GM12878 (cell line): Measurements from ENCODE around the gene PPP1R7. TPM values are rescaled to one million over a fixed set of nuclear protein-coding genes. Genes with fewer than 3 reads are reported as not detected.

Experiments used
- BCL11A ChIP-seq: IDR thresholded peaks from 2 replicates; pipeline ENCODE4 v1.6.1; 2011; ENCODE audit warnings: low read depth, low read length
- FOXK2 ChIP-seq: fragments of 450-650 bp; IDR thresholded peaks from 2 replicates; pipeline ENCODE4 v1.6.1; 2017; ENCODE audit warnings: mild to moderate bottlenecking, moderate library complexity
- IKZF1 ChIP-seq: fragments of 450-650 bp; conservative IDR thresholded peaks from 2 replicates; pipeline ENCODE4 v1.6.1; 2017; ENCODE audit warnings: antibody characterized with exemption, mild to moderate bottlenecking
- MYC ChIP-seq: IDR thresholded peaks from 2 replicates; pipeline ENCODE4 v1.6.1; 2011; ENCODE audit warnings: mild to moderate bottlenecking, low read length, moderate library complexity, inconsistent platforms; ENCODE audit not compliant: insufficient read depth, insufficient replicate concordance, insufficient read length, severe bottlenecking
- NFYA ChIP-seq: IDR thresholded peaks from 2 replicates; pipeline ENCODE4 v1.6.1; 2011; ENCODE audit warnings: low read depth, mild to moderate bottlenecking, low read length, improper control_type of control experiment, borderline replicate concordance
- NRF1 ChIP-seq: conservative IDR thresholded peaks from 2 replicates; pipeline ENCODE4 v1.6.1; 2011; ENCODE audit warnings: mild to moderate bottlenecking, low read depth, low read length, improper control_type of control experiment
- POLR2AphosphoS5 ChIP-seq: IDR thresholded peaks from 2 replicates; pipeline ENCODE4 v1.6.1; 2011; ENCODE audit warnings: mild to moderate bottlenecking, low read length, inconsistent platforms
- RFX5 ChIP-seq: IDR thresholded peaks from 2 replicates; pipeline ENCODE4 v1.6.1; 2011; ENCODE audit warnings: low read depth, low read length, improper control_type of control experiment
- TCF3 ChIP-seq: IDR thresholded peaks from 2 replicates; pipeline ENCODE4 v1.6.1; 2012; ENCODE audit warnings: low read depth, mild to moderate bottlenecking, low read length, borderline replicate concordance; ENCODE audit not compliant: insufficient read depth
- ZNF384 ChIP-seq: IDR thresholded peaks from 2 replicates; pipeline ENCODE4 v1.6.1; 2012; ENCODE audit warnings: low read depth, mild to moderate bottlenecking, low read length, improper control_type of control experiment, borderline replicate concordance
- polyA plus RNA-seq, 11 experiments: library from polyadenylated mRNA; depleted of rRNA in 4 of 11; unstranded in 6 of 11; stranded (reverse) in 5 of 11; fragments of >200 nt; fragmentation: Nextera tagmentation in 4 of 11; fragmentation: Illumina TruSeq in 1 of 11; extraction: Ambion mirVana in 4 of 11; extraction: Trizol in 1 of 11; gene quantifications; 1 replicate in 1 of 11; 2 replicates in 10 of 11; pipeline versions ENCODE4 v1.2.1 to v1.2.3, GENCODE V29; 2011 to 2016; ENCODE audit warnings: inconsistent platforms in 2 of 11, missing spikeins in 2 of 11, low read depth in 1 of 11
- total RNA-seq, 4 experiments: library from RNA; depleted of rRNA in 3 of 4; stranded (reverse); fragments of >200 nt in 3 of 4; fragmentation: Illumina TruSeq in 1 of 4; extraction: Trizol in 1 of 4; gene quantifications; 2 replicates each; pipeline versions ENCODE4 v1.2.1 to v1.2.3, GENCODE V29; 2013 to 2021
- TF ChIP-seq, protein P1 (sequence below): fragments of 450-650 bp; IDR thresholded peaks from 2 replicates; pipeline ENCODE4 v1.6.1; 2018; ENCODE audit warnings: mild to moderate bottlenecking, low read depth, moderate library complexity; ENCODE audit not compliant: partially characterized antibody
- TF ChIP-seq, protein P2 (sequence below): fragments of 450-650 bp; IDR thresholded peaks from 2 replicates; pipeline ENCODE4 v1.6.1; 2016; ENCODE audit warnings: mild to moderate bottlenecking, moderate library complexity, borderline replicate concordance
- TF ChIP-seq, protein P3 (sequence below): IDR thresholded peaks from 2 replicates; pipeline ENCODE4 v1.6.1; 2011; ENCODE audit warnings: borderline replicate concordance, low read depth, mild to moderate bottlenecking, moderate library complexity, mixed read lengths, low read length; ENCODE audit not compliant: insufficient read depth; ENCODE audit errors: extremely low read length
- TF ChIP-seq, protein P4 (sequence below): fragments of 150-350 bp; IDR thresholded peaks from 2 replicates; pipeline ENCODE4 v1.6.1; 2016; ENCODE audit warnings: low read depth, low read length
- TF ChIP-seq, protein P5 (sequence below): fragments of 150-350 bp; IDR thresholded peaks from 2 replicates; pipeline ENCODE4 v1.6.1; 2014; ENCODE audit warnings: mild to moderate bottlenecking, low read depth, low read length

PPP1R7 gene
- total and polyA plus RNA-seq, 10 of the 15 experiments (the other 5 are each of a cell fraction or from before 2014, with no cell fraction given) = 78.5 to 174 (median 93.7) TPM

DNA sequence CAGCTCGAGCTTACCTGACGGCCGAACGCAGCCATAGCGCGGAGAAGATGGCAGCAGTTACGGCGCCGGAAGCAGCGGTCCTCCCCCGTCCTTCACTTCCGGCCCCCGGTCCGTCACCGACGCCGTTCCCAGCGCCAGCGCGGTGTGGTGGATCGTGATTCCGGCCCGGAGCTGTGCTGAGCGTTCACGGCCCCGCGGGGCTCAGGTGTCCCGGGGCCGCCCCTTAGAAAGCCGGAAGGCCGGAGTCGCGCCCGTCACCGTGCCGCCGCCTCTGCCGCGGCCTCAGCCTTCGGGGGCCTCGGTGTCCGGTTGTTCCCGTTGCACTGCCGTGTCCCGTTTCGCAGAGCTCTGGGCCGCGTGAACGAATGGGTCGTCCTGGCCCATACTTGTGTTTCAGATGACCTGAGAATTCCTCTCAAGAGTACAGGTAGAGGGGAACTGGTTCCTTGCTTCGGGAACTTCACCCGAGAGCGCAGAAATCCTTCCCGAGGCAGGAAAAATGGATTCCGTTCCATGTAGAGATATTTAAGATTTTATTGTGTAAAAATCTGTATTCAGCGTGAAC lies 47.9 kb upstream of the PPP1R7 start, which contains the start of gene MTERF4 (continued):
- TF ChIP-seq, protein P1, sequence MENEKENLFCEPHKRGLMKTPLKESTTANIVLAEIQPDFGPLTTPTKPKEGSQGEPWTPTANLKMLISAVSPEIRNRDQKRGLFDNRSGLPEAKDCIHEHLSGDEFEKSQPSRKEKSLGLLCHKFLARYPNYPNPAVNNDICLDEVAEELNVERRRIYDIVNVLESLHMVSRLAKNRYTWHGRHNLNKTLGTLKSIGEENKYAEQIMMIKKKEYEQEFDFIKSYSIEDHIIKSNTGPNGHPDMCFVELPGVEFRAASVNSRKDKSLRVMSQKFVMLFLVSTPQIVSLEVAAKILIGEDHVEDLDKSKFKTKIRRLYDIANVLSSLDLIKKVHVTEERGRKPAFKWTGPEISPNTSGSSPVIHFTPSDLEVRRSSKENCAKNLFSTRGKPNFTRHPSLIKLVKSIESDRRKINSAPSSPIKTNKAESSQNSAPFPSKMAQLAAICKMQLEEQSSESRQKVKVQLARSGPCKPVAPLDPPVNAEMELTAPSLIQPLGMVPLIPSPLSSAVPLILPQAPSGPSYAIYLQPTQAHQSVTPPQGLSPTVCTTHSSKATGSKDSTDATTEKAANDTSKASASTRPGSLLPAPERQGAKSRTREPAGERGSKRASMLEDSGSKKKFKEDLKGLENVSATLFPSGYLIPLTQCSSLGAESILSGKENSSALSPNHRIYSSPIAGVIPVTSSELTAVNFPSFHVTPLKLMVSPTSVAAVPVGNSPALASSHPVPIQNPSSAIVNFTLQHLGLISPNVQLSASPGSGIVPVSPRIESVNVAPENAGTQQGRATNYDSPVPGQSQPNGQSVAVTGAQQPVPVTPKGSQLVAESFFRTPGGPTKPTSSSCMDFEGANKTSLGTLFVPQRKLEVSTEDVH = peak; percentile 46
- peak; percentile 73; the same call in 1 of the 2 replicates for TF ChIP-seq TCF3
- TF ChIP-seq FOXK2 = peak; percentile 42; the same call in 1 of the 2 replicates
- no peak for TF ChIP-seq NFYA
- TF ChIP-seq, protein P2, sequence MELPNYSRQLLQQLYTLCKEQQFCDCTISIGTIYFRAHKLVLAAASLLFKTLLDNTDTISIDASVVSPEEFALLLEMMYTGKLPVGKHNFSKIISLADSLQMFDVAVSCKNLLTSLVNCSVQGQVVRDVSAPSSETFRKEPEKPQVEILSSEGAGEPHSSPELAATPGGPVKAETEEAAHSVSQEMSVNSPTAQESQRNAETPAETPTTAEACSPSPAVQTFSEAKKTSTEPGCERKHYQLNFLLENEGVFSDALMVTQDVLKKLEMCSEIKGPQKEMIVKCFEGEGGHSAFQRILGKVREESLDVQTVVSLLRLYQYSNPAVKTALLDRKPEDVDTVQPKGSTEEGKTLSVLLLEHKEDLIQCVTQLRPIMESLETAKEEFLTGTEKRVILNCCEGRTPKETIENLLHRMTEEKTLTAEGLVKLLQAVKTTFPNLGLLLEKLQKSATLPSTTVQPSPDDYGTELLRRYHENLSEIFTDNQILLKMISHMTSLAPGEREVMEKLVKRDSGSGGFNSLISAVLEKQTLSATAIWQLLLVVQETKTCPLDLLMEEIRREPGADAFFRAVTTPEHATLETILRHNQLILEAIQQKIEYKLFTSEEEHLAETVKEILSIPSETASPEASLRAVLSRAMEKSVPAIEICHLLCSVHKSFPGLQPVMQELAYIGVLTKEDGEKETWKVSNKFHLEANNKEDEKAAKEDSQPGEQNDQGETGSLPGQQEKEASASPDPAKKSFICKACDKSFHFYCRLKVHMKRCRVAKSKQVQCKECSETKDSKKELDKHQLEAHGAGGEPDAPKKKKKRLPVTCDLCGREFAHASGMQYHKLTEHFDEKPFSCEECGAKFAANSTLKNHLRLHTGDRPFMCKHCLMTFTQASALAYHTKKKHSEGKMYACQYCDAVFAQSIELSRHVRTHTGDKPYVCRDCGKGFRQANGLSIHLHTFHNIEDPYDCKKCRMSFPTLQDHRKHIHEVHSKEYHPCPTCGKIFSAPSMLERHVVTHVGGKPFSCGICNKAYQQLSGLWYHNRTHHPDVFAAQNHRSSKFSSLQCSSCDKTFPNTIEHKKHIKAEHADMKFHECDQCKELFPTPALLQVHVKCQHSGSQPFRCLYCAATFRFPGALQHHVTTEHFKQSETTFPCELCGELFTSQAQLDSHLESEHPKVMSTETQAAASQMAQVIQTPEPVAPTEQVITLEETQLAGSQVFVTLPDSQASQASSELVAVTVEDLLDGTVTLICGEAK = peak; percentile 99
- no peak for TF ChIP-seq BCL11A
- peak; percentile 66; the same call in 1 of the 2 replicates for TF ChIP-seq RFX5
- TF ChIP-seq, protein P3, sequence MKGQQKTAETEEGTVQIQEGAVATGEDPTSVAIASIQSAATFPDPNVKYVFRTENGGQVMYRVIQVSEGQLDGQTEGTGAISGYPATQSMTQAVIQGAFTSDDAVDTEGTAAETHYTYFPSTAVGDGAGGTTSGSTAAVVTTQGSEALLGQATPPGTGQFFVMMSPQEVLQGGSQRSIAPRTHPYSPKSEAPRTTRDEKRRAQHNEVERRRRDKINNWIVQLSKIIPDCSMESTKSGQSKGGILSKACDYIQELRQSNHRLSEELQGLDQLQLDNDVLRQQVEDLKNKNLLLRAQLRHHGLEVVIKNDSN = peak; percentile 43
- TF ChIP-seq, protein P4, sequence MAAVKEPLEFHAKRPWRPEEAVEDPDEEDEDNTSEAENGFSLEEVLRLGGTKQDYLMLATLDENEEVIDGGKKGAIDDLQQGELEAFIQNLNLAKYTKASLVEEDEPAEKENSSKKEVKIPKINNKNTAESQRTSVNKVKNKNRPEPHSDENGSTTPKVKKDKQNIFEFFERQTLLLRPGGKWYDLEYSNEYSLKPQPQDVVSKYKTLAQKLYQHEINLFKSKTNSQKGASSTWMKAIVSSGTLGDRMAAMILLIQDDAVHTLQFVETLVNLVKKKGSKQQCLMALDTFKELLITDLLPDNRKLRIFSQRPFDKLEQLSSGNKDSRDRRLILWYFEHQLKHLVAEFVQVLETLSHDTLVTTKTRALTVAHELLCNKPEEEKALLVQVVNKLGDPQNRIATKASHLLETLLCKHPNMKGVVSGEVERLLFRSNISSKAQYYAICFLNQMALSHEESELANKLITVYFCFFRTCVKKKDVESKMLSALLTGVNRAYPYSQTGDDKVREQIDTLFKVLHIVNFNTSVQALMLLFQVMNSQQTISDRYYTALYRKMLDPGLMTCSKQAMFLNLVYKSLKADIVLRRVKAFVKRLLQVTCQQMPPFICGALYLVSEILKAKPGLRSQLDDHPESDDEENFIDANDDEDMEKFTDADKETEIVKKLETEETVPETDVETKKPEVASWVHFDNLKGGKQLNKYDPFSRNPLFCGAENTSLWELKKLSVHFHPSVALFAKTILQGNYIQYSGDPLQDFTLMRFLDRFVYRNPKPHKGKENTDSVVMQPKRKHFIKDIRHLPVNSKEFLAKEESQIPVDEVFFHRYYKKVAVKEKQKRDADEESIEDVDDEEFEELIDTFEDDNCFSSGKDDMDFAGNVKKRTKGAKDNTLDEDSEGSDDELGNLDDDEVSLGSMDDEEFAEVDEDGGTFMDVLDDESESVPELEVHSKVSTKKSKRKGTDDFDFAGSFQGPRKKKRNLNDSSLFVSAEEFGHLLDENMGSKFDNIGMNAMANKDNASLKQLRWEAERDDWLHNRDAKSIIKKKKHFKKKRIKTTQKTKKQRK = peak; percentile 44; the same call in 1 of the 2 replicates
- TF ChIP-seq ZNF384 = 0 out of 2 replicates have a peak, but pooled peaks have one; percentile 22
- TF ChIP-seq POLR2AphosphoS5 = peak; percentile 90; the same call in 1 of the 2 replicates
- peak; percentile 97 for TF ChIP-seq IKZF1
- TF ChIP-seq, protein P5, sequence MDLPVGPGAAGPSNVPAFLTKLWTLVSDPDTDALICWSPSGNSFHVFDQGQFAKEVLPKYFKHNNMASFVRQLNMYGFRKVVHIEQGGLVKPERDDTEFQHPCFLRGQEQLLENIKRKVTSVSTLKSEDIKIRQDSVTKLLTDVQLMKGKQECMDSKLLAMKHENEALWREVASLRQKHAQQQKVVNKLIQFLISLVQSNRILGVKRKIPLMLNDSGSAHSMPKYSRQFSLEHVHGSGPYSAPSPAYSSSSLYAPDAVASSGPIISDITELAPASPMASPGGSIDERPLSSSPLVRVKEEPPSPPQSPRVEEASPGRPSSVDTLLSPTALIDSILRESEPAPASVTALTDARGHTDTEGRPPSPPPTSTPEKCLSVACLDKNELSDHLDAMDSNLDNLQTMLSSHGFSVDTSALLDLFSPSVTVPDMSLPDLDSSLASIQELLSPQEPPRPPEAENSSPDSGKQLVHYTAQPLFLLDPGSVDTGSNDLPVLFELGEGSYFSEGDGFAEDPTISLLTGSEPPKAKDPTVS = 0 out of 2 replicates have a peak, but pooled peaks have one; percentile 58
- TF ChIP-seq NRF1 = no peak
- no peak for TF ChIP-seq MYC
